Measurements from ENCODE around the gene LRRC4C. TPM values are rescaled to one million over a fixed set of nuclear protein-coding genes. Genes with fewer than 3 reads are reported as not detected.

Gene LRRC4C
- total RNA-seq, 1 experiment from 2014 or later: 0.13 TPM

GRCh38 chr11:40825201-40825834 lies 634.1 kb downstream of the LRRC4C start:
- no peak overlapping the region for H3K23ac ChIP-seq (ENCODE audit: insufficient read length, low read depth, low read length)
- H2AFZ ChIP-seq (ENCODE audit: low read length): no peak overlapping the region
- H3K56ac ChIP-seq (ENCODE audit: insufficient read length, low read depth, low read length): no peak overlapping the region
- H3K18ac ChIP-seq (ENCODE audit: insufficient read length, low read depth, low read length): no peak overlapping the region
- no CpG with 5 or more reads among the region's 7 CpGs for WGBS (ENCODE audit: extremely low coverage, insufficient read length, low lambda C conversion rate)
- no peak overlapping the region for H3K4me2 ChIP-seq (ENCODE audit: insufficient read depth, insufficient read length, low read length)
- H3K9ac ChIP-seq (ENCODE audit: extremely low read depth, insufficient read length, low read length): no peak overlapping the region
- H2BK5ac ChIP-seq (ENCODE audit: insufficient read length, low read length): no peak overlapping the region
- no peak overlapping the region for H2BK120ac ChIP-seq (ENCODE audit: low read depth, low read length, poor library complexity, severe bottlenecking)
- H4K91ac ChIP-seq (ENCODE audit: insufficient read length, low read depth, low read length): no peak overlapping the region
- Mint-ChIP-seq H3K27ac (no peak overlapping the region), H3K36me3 (ENCODE audit: insufficient read depth in 1 of 3, low read depth in 3 of 3) (no peaks in the 10 kb centered on the region), H3K4me3 (no peak overlapping the region), H3K9me3 (no peaks in the 10 kb centered on the region), H3K4me1 (no peaks in the 10 kb centered on the region), H3K27me3 (ENCODE audit: low read depth) (no peaks in the 10 kb centered on the region)
- H3T11ph ChIP-seq (ENCODE audit: low read length): no peak overlapping the region
- H3K79me2 ChIP-seq (ENCODE audit: insufficient read depth, low read length): no peaks in the 10 kb centered on the region
- no peak overlapping the region for H4K5ac ChIP-seq (ENCODE audit: insufficient read length, low read depth, low read length)
- H2AK5ac ChIP-seq (ENCODE audit: insufficient read length, low read length): no peak overlapping the region
- H3K4me1 ChIP-seq (ENCODE audit: insufficient read depth, low read length): no peaks in the 10 kb centered on the region
- no peak overlapping the region for H2BK20ac ChIP-seq (ENCODE audit: low read depth, low read length, poor library complexity, severe bottlenecking)
- H3K14ac ChIP-seq (ENCODE audit: insufficient read depth, low read length): no peak overlapping the region
- H2BK15ac ChIP-seq (ENCODE audit: low read depth, low read length): no peak overlapping the region
- DNase-seq: no peak
- no peaks in the 10 kb centered on the region for H4K20me1 ChIP-seq (ENCODE audit: control insufficient read depth, insufficient read depth, insufficient read length)
- H3K27me3 ChIP-seq (ENCODE audit: insufficient read depth, low read length): no peaks in the 10 kb centered on the region
- H3K4ac ChIP-seq (ENCODE audit: low read depth, low read length): no peak overlapping the region
- no peak for TF ChIP-seq CTCF (conservative IDR thresholded peaks at IDR 0.05)
- H3K9me3 ChIP-seq (ENCODE audit: control insufficient read depth, low read depth, low read length): no peaks in the 10 kb centered on the region
- no peaks in the 10 kb centered on the region for H3K79me1 ChIP-seq (ENCODE audit: insufficient read depth, low read depth, low read length, poor library complexity, severe bottlenecking)
- no peak overlapping the region for H4K8ac ChIP-seq (replicated peaks; ENCODE audit: insufficient read length, low read depth, low read length)
- no peaks in the 10 kb centered on the region for H3K23me2 ChIP-seq (ENCODE audit: insufficient read length, low read depth, low read length, poor library complexity, severe bottlenecking)
- no peak overlapping the region for H3K27ac ChIP-seq (ENCODE audit: insufficient read length, low read depth, low read length)
- no peak overlapping the region for H2BK12ac ChIP-seq (ENCODE audit: insufficient read length, low read depth, low read length)

Measured in H9 (cell line).